ENCODE results near the gene COA5.
A peak's percentile ranks its signal among the peaks of the same experiment; 100 is the strongest.
"Not testable (repeated sequence)": the region's sequence is repeated elsewhere in the genome, so short reads cannot be mapped to it uniquely, and the experiment has no call there.

Gene COA5

GRCh38 chr2:98617149-98617548 lies 8.8 kb upstream of the COA5 start:
- no peak overlapping the region for H3K4me3 Mint-ChIP-seq
- DNase-seq (ENCODE audit: low spot score in 2 of 2) (no peak), ATAC-seq (no peak)
- H3K4me1 Mint-ChIP-seq: peaks cover 67% of the 10 kb centered on the region
- no peaks in the 10 kb centered on the region for H3K9me3 Mint-ChIP-seq
- peak overlapping the region; percentile 79 for H3K27ac Mint-ChIP-seq
- peaks cover 96% of the 10 kb centered on the region for H3K36me3 Mint-ChIP-seq

DNA sequence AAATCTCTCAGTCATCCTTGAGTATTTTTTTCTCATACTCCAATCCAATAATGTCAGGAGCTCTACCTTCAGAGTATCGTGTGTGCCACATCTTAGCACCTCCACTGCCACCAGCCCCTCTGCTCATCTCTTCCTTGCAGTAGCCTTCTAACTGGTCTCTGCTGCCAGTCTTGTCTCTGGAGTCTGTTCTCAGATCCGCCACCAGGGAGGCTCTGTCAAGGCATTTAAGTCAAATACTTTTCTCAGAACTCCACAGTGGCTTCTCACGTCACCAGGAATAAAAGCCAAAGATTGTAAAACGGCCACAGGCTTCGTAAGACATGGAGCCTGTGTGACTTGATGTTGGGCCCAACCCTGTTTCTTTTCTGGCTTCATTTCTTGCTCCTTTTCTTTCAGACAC lies 7.2 kb upstream of the COA5 start:
- H3K9me3 Mint-ChIP-seq: no peaks in the 10 kb centered on the region
- ATAC-seq (no peak), DNase-seq (ENCODE audit: low spot score in 2 of 2) (no peak)
- H3K27ac Mint-ChIP-seq: peak overlapping the region; percentile 79
- H3K36me3 Mint-ChIP-seq: peaks cover 99% of the 10 kb centered on the region
- no peak overlapping the region for H3K4me3 Mint-ChIP-seq
- peaks cover 61% of the 10 kb centered on the region for H3K4me1 Mint-ChIP-seq

- no peak for ATAC-seq
- H3K9me3 Mint-ChIP-seq: no peaks in the 10 kb centered on the region
- peaks cover 66% of the 10 kb centered on the region for H3K4me1 Mint-ChIP-seq
- DNase-seq (ENCODE audit: low spot score in 2 of 2): no peak
- peak overlapping the region; percentile 44 for H3K27ac Mint-ChIP-seq
- H3K4me3 Mint-ChIP-seq: no peak overlapping the region
- peaks cover 91% of the 10 kb centered on the region for H3K36me3 Mint-ChIP-seq
Observed at GRCh38 chr2:98614024-98614739, 5.9 kb upstream of the COA5 start.

GRCh38 chr2:98608962-98609604 lies 771 bp upstream of the COA5 start:
- Mint-ChIP-seq H3K4me1 (peaks cover 68% of the 10 kb centered on the region), H3K4me3 (peak overlapping the region; percentile 88)
- no peak for DNase-seq (ENCODE audit: low spot score in 2 of 2)

DNA sequence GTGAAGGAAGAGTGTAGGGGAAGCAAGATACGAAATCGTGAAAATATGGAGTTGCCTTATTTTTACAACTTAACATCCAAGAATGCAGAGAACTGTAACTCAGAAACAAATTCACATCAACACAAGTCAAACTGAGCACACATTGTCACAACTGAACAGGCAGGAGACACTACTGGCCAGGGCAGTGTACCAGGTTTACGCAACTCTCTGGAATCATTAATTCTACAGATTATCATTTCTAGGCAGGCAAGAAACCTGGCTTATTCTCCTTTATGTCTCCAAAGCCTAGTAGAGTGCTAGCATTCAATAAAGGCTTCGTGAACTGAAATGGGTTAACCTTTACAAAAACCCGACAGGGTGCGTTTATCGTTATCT lies 584 bp downstream of the COA5 start:
- H3K36me3 Mint-ChIP-seq: peaks cover 61% of the 10 kb centered on the region
- H3K4me3 Mint-ChIP-seq: peak overlapping the region; percentile 88
- H3K4me1 Mint-ChIP-seq: peaks cover 57% of the 10 kb centered on the region
- DNase-seq (ENCODE audit: low spot score in 2 of 2) (no peak), ATAC-seq (no peak)
- H3K9me3 Mint-ChIP-seq: no peaks in the 10 kb centered on the region
- H3K27ac Mint-ChIP-seq: peak overlapping the region; percentile 97

More at GRCh38 chr2:98608962-98609604, 771 bp upstream of the COA5 start:
- ATAC-seq: peak; percentile 9
- no peaks in the 10 kb centered on the region for H3K9me3 Mint-ChIP-seq
- H3K27ac Mint-ChIP-seq: peak overlapping the region; percentile 97
- H3K36me3 Mint-ChIP-seq: peaks cover 61% of the 10 kb centered on the region

- H3K36me3 Mint-ChIP-seq: peaks cover 61% of the 10 kb centered on the region
- no peak for ATAC-seq
- peaks cover 57% of the 10 kb centered on the region for H3K4me1 Mint-ChIP-seq
- no peak for DNase-seq (ENCODE audit: low spot score in 2 of 2)
- peak overlapping the region; percentile 88 for H3K4me3 Mint-ChIP-seq
- H3K27ac Mint-ChIP-seq: peak overlapping the region; percentile 97
- H3K9me3 Mint-ChIP-seq: no peaks in the 10 kb centered on the region
Observed at GRCh38 chr2:98607104-98607503, 1.2 kb downstream of the COA5 start.

- Mint-ChIP-seq H3K36me3 (peaks cover 61% of the 10 kb centered on the region), H3K27ac (peak overlapping the region; percentile 97), H3K4me3 (peak overlapping the region; percentile 88), H3K9me3 (no peaks in the 10 kb centered on the region), H3K4me1 (peaks cover 57% of the 10 kb centered on the region)
- ATAC-seq (no peak), DNase-seq (ENCODE audit: low spot score in 2 of 2) (no peak)
Observed at GRCh38 chr2:98606431-98606830, 1.9 kb downstream of the COA5 start.

DNA sequence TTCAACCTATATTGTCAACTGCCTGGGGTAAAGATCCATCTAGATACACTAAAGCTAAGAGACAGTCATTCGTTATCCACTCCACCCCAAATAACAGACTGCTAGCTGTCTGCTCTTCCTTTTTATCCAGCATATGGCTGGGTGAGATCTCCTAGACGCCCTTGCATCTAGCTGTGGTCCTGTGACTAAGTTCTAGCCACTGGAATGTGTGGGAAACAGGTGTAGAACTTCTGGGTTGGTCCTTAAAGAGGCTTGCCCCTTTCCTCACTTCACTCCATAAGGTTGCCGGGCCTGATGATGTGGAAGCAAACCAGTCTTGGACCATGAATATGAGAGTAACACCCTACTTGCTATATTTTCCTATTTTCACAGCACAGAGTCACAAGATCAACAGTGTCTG lies 3.2 kb downstream of the COA5 start:
- H3K27ac Mint-ChIP-seq: peak overlapping the region; percentile 85
- ATAC-seq (no peak), DNase-seq (ENCODE audit: low spot score in 2 of 2) (no peak)
- H3K4me1 Mint-ChIP-seq: peaks cover 43% of the 10 kb centered on the region
- H3K9me3 Mint-ChIP-seq: no peaks in the 10 kb centered on the region
- H3K36me3 Mint-ChIP-seq: peaks cover 66% of the 10 kb centered on the region
- H3K4me3 Mint-ChIP-seq: no peak overlapping the region

DNA sequence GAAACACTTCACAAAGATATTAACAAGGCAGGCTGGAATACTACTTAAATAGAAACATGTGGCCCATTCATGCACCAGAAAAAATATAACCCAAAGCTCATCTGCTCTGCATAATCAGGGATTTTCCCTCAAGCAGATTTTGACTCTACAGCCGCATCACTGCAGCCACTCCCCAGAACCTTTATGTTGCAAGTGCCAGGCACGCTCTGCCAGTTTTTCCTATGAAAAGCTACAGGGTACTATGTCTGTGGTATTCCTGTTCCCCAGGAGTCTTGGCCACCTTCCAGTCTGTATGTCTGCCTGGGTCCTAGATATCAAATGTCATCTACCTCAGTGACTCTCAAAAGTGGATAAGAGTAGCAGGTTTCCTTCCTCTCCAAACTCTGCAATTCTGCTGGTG lies 3.8 kb downstream of the COA5 start:
- Mint-ChIP-seq H3K9me3 (no peaks in the 10 kb centered on the region), H3K4me3 (no peak overlapping the region), H3K4me1 (peaks cover 38% of the 10 kb centered on the region), H3K27ac (peak overlapping the region; percentile 85), H3K36me3 (peaks cover 70% of the 10 kb centered on the region)
- no peak for DNase-seq (ENCODE audit: low spot score in 2 of 2)
- ATAC-seq: no peak

- ATAC-seq (peak; percentile 74), DNase-seq (ENCODE audit: low spot score in 2 of 2) (no peak)
- Mint-ChIP-seq H3K4me3 (no peak overlapping the region), H3K36me3 (peaks cover 75% of the 10 kb centered on the region), H3K27ac (peak overlapping the region; percentile 8), H3K4me1 (peaks cover 24% of the 10 kb centered on the region), H3K9me3 (no peaks in the 10 kb centered on the region)
Observed at GRCh38 chr2:98601532-98602132, 6.7 kb downstream of the COA5 start.

DNA sequence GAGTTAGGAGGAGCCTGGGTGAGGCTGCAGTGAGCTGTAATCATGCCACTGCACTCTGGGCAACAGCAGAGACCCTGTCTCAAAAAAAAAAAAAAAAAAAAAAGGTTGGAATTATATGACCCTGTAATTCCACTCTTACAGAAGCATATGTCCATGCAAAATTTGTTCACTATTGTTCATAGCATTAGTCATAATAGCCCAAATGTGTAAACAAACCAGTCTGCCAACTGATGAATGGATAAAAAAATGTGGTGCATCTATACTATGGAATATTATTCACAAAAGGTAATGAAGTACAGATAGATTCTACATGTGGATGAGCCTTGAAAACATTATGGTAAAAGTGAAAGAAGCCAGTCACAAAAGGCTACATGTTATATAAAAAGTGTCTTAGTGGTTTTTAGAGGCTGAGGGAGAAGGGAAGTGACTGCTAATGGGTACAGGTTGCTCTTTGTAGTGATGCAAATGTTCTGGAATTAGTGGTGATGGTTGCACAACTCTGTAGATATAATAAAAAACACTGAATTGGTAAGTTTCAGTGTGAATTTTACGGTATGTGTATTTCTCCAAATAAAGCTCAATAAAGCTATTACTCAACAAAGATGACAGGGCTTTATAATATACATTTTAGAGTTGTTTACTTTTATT lies 9.4 kb downstream of the COA5 start:
- Mint-ChIP-seq H3K4me1 (peaks cover 7% of the 10 kb centered on the region), H3K27ac (peak overlapping the region; percentile 34), H3K36me3 (peaks cover 83% of the 10 kb centered on the region), H3K4me3 (no peak overlapping the region), H3K9me3 (no peaks in the 10 kb centered on the region)
- ATAC-seq (peak; percentile 8), DNase-seq (ENCODE audit: low spot score in 2 of 2) (no peak)

DNA sequence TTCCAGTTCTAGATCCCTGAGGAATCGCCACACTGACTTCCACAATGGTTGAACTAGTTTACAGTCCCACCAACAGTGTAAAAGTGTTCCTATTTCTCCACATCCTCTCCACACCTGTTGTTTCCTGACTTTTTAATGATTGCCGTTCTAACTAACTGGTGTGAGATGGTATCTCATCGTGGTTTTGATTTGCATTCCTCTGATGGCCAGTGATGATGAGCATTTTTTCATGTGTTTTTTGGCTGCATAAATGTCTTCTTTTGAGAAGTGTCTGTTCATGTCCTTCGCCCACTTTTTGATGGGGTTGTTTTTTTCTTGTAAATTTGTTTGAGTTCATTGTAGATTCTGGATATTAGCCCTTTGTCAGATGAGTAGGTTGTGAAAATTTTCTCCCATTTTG lies 13.6 kb downstream of the COA5 start:
- peaks cover 14% of the 10 kb centered on the region for H3K4me1 Mint-ChIP-seq
- not testable (repeated sequence) for H3K27ac Mint-ChIP-seq; H3K9me3 Mint-ChIP-seq; DNase-seq (ENCODE audit: low spot score in 2 of 2); H3K4me3 Mint-ChIP-seq; ATAC-seq
- peaks cover 75% of the 10 kb centered on the region for H3K36me3 Mint-ChIP-seq

DNA sequence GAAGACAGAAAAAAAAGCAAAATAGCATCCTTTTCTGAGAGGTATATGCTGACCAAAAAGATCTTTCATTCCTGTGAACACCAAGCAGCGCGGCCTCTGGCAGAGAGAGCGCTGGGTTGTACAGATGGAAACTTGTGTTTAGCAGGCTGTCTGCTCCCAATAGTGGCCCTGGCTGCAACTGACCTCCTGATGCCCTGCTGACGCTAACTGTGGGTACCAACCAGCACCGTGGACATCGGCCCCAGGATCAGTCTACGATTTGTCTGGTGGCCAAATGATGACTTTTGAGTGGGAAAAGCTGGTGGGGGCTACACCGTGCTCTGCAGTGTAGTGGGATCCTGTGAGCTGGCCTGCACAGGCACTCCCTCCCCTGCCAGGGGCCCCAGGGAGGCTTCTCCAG lies 15.7 kb downstream of the COA5 start:
- Mint-ChIP-seq H3K9me3 (no peaks in the 10 kb centered on the region), H3K4me3 (no peak overlapping the region), H3K27ac (peak overlapping the region; percentile 73), H3K36me3 (peaks cover 75% of the 10 kb centered on the region), H3K4me1 (peaks cover 14% of the 10 kb centered on the region)
- no peak for ATAC-seq
- no peak for DNase-seq (ENCODE audit: low spot score in 2 of 2)

DNA sequence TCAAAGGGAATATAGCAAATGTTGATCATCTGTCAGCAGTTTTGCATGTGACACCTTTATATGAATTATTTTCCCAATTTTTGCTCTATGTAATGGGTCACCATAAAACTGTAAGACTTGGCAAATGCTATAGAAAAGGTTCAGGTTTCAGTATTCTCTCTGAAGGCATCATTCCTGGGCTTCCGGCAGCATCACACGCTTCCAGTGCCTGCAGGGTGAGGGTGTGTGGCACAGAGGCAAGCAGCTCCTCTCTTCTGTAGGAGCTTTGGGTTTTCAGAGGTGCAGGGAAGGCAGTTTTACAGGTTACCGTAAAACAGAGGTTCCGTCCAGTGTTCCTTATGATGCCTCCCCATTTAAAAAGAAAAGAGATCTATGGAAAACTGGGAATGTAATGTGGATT lies 18.8 kb downstream of the COA5 start:
- DNase-seq (ENCODE audit: low spot score in 2 of 2): no peak
- Mint-ChIP-seq H3K36me3 (peaks cover 86% of the 10 kb centered on the region), H3K4me1 (peaks cover 9% of the 10 kb centered on the region), H3K27ac (no peak overlapping the region), H3K4me3 (no peak overlapping the region), H3K9me3 (no peaks in the 10 kb centered on the region)
- ATAC-seq: no peak

DNA sequence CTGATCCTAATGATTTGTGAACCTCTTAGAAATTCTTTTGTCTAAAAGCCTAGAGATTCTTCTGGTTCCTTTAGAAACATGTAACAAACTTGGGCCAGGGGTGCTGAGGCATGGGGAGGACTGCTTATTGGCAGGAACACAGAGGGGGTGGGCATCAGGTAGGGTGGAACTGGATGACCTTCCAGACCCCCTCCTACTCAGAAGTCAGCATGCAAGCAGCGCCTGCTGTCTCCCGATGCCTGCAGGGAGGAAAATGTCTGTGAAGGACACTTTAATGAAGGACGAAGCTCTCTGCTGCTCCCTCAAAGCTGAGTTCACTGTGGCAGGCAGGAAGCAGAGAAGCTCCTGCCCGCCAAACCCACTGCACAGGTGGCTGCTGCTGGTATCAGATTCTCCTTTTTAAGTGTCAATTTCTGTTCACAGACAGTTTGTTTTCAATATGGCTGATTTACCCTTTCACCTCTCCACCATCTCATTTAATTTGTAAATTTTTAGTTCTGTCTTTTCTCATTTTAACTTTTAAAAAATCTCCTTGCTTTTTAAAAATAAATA lies 19.4 kb downstream of the COA5 start:
- ATAC-seq (no peak), DNase-seq (ENCODE audit: low spot score in 2 of 2) (no peak)
- Mint-ChIP-seq H3K9me3 (no peaks in the 10 kb centered on the region), H3K4me1 (peaks cover 7% of the 10 kb centered on the region), H3K4me3 (no peak overlapping the region), H3K27ac (peak overlapping the region; percentile 74), H3K36me3 (peaks cover 89% of the 10 kb centered on the region)

All from stimulated activated effector memory CD8-positive, alpha-beta T cell treated with anti-CD3 and anti-CD28 coated beads, Interleukin-12 subunit alpha, Interleukin-12 subunit beta, amount 100 ng/mL, for 72 hours (primary cell).